Body of pancreas (tissue), 4 donors: ENCODE measurements around the gene ST6GALNAC6.

Experiments used
- POLR2A ChIP-seq, 3 donors: fragments of 450-650 bp; IDR thresholded peaks; one replicate each; pipeline ENCODE4 v1.6.1; 2016; ENCODE audit warnings: antibody characterized with exemption in 3 of 3, mild to moderate bottlenecking in 2 of 3
- TF ChIP-seq, protein P1 (sequence below), 7 experiments: fragments of 450-650 bp in 4 of 7; fragments of 200-600 bp in 3 of 7; sonication (generic) in 3 of 7; IDR thresholded peaks; one replicate each; pipeline ENCODE4 v1.5.1; 2016 to 2019; ENCODE audit warnings: antibody characterized with exemption in 7 of 7

DNA sequence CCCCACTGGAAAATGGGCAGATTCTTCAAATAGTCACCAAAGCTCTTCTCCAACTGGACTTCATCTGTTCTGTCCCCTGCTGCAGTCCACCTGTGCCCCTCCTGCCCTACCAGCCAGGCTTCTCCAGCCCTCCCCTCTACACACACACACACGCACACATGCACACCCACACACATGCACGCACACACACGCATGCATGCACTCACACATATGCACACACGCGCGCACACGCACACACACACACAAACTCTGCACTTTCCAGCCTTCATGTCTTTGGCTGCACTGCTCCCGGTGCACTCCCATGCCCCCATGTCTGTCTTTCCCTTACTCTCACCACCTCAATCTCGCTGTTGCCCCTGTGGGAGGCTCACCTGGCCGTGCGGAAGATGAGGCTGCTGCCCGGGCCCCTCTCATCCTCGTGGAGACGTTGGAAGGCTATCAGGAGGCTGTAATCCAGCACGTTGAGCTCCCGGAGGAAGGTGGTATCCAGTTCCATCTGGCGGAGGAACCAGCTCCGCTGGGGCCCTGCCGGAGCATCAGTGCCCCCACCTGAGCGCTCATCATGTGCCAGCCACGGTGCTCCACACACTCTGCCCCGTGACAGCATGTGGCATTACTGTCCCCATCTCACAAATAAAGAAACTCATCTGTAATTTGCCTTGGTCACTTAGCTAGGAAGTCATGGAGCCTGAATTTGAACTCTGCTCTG lies 25.5 kb upstream of the ST6GALNAC6 start:
- TF ChIP-seq, protein P1, sequence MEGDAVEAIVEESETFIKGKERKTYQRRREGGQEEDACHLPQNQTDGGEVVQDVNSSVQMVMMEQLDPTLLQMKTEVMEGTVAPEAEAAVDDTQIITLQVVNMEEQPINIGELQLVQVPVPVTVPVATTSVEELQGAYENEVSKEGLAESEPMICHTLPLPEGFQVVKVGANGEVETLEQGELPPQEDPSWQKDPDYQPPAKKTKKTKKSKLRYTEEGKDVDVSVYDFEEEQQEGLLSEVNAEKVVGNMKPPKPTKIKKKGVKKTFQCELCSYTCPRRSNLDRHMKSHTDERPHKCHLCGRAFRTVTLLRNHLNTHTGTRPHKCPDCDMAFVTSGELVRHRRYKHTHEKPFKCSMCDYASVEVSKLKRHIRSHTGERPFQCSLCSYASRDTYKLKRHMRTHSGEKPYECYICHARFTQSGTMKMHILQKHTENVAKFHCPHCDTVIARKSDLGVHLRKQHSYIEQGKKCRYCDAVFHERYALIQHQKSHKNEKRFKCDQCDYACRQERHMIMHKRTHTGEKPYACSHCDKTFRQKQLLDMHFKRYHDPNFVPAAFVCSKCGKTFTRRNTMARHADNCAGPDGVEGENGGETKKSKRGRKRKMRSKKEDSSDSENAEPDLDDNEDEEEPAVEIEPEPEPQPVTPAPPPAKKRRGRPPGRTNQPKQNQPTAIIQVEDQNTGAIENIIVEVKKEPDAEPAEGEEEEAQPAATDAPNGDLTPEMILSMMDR (IDR thresholded peaks at IDR 0.05), result no peak
- no peak for TF ChIP-seq POLR2A (IDR thresholded peaks at IDR 0.05)
